Muscle layer of duodenum (tissue), 2 donors: ENCODE data around the gene NIPAL4.

Experiments
- H3K27ac ChIP-seq: one replicate; pipeline ENCODE4 v1.7.0; 2013; ENCODE audit warnings: mild to moderate bottlenecking, low read length
- H3K27me3 ChIP-seq: one replicate; pipeline ENCODE4 v1.7.0; 2013; ENCODE audit warnings: low read depth, mild to moderate bottlenecking, control low read depth, low read length
- H3K36me3 ChIP-seq, 2 donors: one replicate each; pipeline ENCODE4 v1.7.0; 2013; ENCODE audit warnings: low read length in 2 of 2, control low read depth in 1 of 2, mild to moderate bottlenecking in 1 of 2; ENCODE audit not compliant: insufficient read depth in 2 of 2, control insufficient read depth in 1 of 2
- H3K4me1 ChIP-seq, 2 donors: one replicate each; pipeline ENCODE4 v1.7.0; 2013; ENCODE audit warnings: low read length in 2 of 2, mild to moderate bottlenecking in 2 of 2, control low read depth in 1 of 2, moderate library complexity in 1 of 2; ENCODE audit not compliant: insufficient read depth in 2 of 2, control insufficient read depth in 1 of 2
- H3K4me3 ChIP-seq, 2 donors: one replicate each; pipeline ENCODE4 v1.7.0; 2013; ENCODE audit warnings: low read length in 2 of 2, low read depth in 1 of 2, mild to moderate bottlenecking in 1 of 2
- H3K9me3 ChIP-seq, 2 donors: one replicate each; pipeline ENCODE4 v1.7.0; 2013; ENCODE audit warnings: low read length in 2 of 2, control low read depth in 1 of 2, mild to moderate bottlenecking in 1 of 2; ENCODE audit not compliant: control insufficient read depth in 1 of 2
- donor health status: healthy.

Gene NIPAL4

DNA sequence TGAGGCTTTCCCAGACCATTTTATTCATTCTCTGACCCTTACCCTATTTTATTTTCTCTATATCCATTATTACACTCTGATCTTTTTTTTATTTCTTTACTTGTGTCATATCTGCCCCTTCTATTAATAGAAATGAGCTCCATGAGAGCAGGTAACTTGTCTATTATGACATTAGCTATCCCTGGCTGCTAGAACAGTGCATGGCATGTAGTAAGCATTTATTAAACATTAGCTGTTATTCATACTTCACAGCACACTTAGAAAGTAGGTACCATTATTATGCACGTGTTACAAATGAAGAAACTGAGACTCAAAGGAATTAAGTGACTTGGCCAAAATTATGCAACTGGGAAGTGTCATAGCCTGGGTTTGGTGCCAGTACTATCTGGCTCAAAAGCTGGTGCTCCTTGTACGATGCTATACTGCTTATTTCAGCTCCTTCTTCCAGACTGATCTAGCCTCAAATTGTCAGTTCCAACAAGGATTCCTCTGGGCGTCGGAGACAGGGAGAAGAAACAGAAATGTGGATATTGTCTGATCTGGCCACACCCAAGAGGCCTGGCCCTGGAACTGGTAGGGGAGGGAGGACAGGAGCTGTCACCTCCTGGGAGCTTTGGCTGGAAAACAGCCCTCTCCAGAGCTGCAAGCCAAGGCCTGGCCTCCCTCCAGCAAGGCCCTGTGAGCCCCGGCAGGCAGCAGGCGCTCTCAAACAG lies 10.8 kb upstream of the NIPAL4 start:
- no peaks in the 10 kb centered on the region for H3K9me3 ChIP-seq
- no peaks in the 10 kb centered on the region for H3K27me3 ChIP-seq
- peak overlapping the region; percentile 40 for H3K27ac ChIP-seq
- H3K36me3 ChIP-seq, result no peaks in the 10 kb centered on the region
- no peak overlapping the region for H3K4me3 ChIP-seq
- H3K4me1 ChIP-seq, result peaks cover 0 to 7% of the 10 kb centered on the region in 2 donors

DNA sequence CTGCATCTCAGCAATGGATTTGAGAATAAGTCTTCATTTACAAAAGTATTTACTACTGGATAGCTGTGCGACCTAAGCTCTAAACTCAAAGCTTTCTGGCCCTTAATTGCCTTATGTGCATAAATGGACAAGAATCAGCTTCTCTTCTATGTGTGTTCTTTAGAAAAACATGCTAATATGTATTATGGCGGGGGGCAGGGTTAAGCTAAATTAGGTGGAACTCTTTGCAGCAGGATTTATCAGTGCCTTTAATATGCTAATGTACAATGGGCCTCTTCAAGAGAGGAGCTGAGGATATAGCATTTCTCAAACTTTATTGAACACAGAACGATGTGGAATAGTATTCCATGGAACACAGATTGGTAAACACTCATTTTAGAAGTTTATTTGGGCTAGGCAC lies 10.0 kb upstream of the NIPAL4 start:
- Histone ChIP-seq H3K36me3 (no peaks in the 10 kb centered on the region), H3K4me1 (peaks cover 0 to 7% of the 10 kb centered on the region in 2 donors), H3K4me3 (no peak overlapping the region), H3K27ac (no peak overlapping the region), H3K27me3 (no peaks in the 10 kb centered on the region), H3K9me3 (no peaks in the 10 kb centered on the region)

DNA sequence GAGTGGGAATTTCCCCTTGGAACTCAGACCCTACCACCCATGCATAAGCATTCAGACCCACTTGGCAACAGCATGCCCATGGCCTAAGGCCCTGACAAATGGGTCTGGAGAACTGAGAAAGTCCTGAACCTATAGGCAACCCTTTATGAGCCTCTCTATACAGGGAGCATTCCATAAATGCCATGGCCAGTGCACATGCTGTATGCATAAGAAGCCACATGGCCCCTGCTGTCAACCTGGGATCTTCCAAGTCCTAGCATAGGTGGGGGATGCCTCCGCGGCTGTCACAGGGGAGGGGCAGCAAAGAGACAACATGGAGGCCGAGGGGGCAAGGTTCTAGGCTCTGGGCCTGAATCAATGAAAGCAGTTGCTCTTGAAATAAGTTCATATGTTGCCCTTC lies 8.2 kb upstream of the NIPAL4 start:
- Histone ChIP-seq H3K4me1 (peaks cover 0 to 7% of the 10 kb centered on the region in 2 donors), H3K36me3 (no peaks in the 10 kb centered on the region), H3K27ac (no peak overlapping the region), H3K9me3 (no peaks in the 10 kb centered on the region), H3K27me3 (no peaks in the 10 kb centered on the region), H3K4me3 (no peak overlapping the region)

DNA sequence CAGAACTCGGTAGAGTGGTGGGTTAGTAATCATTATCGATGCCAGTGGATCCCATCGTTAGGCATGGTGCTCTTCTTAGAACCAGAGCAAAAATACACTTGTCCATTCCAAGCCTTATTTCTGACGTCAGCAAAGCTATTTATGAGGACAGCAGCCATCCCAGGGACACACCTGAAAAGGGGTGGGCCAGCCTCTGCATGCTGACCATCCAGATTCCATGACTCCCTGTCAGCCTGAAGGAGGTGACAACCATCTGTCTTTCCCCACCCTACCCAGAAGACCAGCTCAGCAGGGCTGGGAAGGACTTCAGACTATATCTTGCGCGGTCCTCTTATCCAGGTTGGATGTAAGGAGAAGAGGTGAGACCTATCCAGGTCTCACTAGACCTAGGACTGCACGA lies 5.7 kb upstream of the NIPAL4 start:
- no peaks in the 10 kb centered on the region for H3K9me3 ChIP-seq
- H3K4me1 ChIP-seq, result peaks cover 0 to 6% of the 10 kb centered on the region in 2 donors
- no peak overlapping the region for H3K4me3 ChIP-seq
- H3K27me3 ChIP-seq, result no peaks in the 10 kb centered on the region
- no peaks in the 10 kb centered on the region for H3K36me3 ChIP-seq
- H3K27ac ChIP-seq, result no peak overlapping the region

DNA sequence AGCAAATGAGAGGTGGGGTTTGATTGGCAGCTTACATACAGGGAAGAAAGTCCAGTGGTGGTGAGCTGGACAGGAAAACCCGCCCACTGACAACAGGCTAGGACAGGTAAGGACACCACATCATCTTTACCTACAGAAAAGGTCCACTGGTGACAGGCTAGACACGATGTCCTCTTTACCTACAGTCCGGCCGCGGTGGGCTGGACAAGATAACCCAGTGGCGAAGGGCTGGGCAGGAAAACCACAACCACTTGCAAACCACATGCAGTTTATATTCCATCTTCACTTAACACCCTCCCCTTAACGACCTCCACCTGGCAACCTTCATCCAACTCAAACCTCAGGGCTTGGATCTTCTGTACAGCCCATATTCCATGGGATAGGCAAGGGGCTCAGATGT lies 5.0 kb upstream of the NIPAL4 start:
- Histone ChIP-seq H3K36me3 (no peaks in the 10 kb centered on the region), H3K9me3 (no peaks in the 10 kb centered on the region), H3K4me1 (peaks cover 0 to 8% of the 10 kb centered on the region in 2 donors), H3K4me3 (no peak overlapping the region), H3K27ac (no peak overlapping the region), H3K27me3 (no peaks in the 10 kb centered on the region)

DNA sequence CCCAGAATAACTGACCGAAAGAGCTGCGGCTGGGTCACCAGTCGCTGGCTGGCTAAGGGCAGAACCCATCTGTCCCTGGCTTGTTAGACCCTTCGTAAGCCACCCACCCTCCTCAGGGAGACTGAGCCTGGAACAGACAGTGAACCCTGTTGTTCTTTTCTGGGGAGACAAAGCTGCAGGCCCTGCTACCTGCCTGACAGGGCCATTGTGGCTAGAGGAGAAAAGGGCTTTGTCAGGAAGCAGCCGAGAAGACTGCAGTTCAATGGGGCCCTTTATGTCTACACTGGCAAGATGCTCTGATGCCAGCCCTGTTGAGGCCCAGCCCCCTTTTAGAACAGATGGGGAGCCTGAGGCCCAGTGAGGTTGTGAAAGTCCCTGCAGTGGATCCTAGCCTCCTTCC lies 3.7 kb upstream of the NIPAL4 start:
- Histone ChIP-seq H3K27me3 (peaks cover under 1% of the 10 kb centered on the region), H3K27ac (no peak overlapping the region)

GRCh38 chr5:157457391-157457790 lies 2.6 kb upstream of the NIPAL4 start:
- Histone ChIP-seq H3K36me3 (no peaks in the 10 kb centered on the region), H3K27ac (no peak overlapping the region), H3K4me1 (peaks cover 0 to 14% of the 10 kb centered on the region in 2 donors), H3K9me3 (no peaks in the 10 kb centered on the region), H3K4me3 (no peak overlapping the region), H3K27me3 (peaks cover 6% of the 10 kb centered on the region)

More for the DNA sequence above, 3.7 kb upstream of the NIPAL4 start:
- H3K4me3 ChIP-seq, result no peak overlapping the region
- H3K36me3 ChIP-seq, result no peaks in the 10 kb centered on the region
- no peaks in the 10 kb centered on the region for H3K9me3 ChIP-seq
- peaks cover 0 to 14% of the 10 kb centered on the region in 2 donors for H3K4me1 ChIP-seq

- peaks cover 0 to 15% of the 10 kb centered on the region in 2 donors for H3K4me1 ChIP-seq
- no peaks in the 10 kb centered on the region for H3K36me3 ChIP-seq
Measured at GRCh38 chr5:157458835-157459234, 1.2 kb upstream of the NIPAL4 start.

DNA sequence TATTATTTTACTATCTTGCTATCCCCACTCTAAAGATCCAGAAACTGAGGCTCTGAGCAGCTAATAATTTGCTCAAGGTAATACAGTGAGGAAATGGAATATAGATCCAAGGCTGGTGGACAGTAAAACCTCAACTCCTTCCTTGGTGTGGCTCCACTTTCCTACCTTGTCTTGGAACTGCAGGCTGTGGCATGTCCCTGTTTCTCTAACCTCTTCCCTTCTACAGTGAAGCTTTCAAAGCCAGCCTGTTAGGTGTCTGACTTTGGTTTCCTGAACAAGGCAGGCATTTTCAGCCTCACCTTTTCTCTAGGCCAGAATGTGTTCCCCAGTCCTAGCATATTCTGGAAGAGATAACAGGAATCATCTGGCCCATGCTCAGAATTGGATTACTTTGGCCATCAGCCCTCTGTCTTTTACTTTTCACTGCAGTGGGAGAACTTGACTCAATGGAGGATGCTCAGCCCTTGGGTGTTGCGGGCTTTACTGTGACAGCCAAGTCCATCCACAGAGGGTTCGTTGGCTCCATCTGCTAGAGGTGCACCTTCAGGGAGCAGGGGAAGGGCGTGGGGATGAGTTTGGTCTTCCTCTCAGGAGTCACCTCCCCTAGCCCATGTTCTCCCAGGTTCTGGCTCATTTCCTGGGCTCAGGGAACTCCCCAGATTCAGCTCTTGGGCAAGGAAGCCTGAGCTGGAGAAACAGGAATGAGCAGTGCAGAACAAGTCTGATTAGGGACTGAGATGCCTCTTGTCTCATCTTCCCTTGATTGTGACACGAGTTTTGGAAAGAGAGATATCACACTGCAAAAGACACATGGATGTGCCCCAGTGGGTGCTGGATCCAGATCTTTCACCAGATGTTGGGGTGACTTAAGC lies 1.1 kb downstream of the NIPAL4 start:
- H3K27ac ChIP-seq, result peak overlapping the region; percentile 46
- H3K36me3 ChIP-seq, result no peaks in the 10 kb centered on the region
- no peaks in the 10 kb centered on the region for H3K9me3 ChIP-seq
- H3K27me3 ChIP-seq, result peaks cover 6% of the 10 kb centered on the region
- H3K4me1 ChIP-seq, result peaks cover 6 to 18% of the 10 kb centered on the region in 2 donors
- peak overlapping the region; percentile 41 to 67 for H3K4me3 ChIP-seq

More at GRCh38 chr5:157458835-157459234, 1.2 kb upstream of the NIPAL4 start:
- no peak overlapping the region for H3K27ac ChIP-seq
- peaks cover 6% of the 10 kb centered on the region for H3K27me3 ChIP-seq
- no peak overlapping the region for H3K4me3 ChIP-seq
- H3K9me3 ChIP-seq, result no peaks in the 10 kb centered on the region

DNA sequence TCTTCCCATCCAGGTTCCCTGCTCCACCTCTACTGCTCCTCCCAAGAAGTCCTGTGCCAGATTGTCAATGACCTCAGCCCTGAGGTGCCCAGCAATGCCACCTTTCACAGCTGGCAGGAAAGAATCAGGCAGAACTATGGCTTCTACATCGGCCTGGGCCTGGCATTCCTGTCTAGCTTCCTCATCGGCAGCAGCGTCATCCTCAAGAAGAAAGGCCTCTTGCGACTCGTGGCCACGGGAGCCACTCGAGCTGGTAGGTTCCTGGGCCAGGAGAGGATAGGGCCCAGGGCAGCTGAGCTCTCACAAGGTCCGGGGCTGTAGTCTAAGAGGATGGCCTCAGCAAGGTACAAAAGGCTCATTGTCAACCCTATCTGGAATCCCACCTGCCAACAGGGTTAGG lies 3.1 kb downstream of the NIPAL4 start:
- peak overlapping the region; percentile 69 for H3K27ac ChIP-seq
- H3K4me1 ChIP-seq, result peaks cover 6 to 18% of the 10 kb centered on the region in 2 donors
- H3K4me3 ChIP-seq, result no peak overlapping the region
- no peaks in the 10 kb centered on the region for H3K36me3 ChIP-seq
- H3K27me3 ChIP-seq, result peaks cover 6% of the 10 kb centered on the region
- H3K9me3 ChIP-seq, result no peaks in the 10 kb centered on the region

DNA sequence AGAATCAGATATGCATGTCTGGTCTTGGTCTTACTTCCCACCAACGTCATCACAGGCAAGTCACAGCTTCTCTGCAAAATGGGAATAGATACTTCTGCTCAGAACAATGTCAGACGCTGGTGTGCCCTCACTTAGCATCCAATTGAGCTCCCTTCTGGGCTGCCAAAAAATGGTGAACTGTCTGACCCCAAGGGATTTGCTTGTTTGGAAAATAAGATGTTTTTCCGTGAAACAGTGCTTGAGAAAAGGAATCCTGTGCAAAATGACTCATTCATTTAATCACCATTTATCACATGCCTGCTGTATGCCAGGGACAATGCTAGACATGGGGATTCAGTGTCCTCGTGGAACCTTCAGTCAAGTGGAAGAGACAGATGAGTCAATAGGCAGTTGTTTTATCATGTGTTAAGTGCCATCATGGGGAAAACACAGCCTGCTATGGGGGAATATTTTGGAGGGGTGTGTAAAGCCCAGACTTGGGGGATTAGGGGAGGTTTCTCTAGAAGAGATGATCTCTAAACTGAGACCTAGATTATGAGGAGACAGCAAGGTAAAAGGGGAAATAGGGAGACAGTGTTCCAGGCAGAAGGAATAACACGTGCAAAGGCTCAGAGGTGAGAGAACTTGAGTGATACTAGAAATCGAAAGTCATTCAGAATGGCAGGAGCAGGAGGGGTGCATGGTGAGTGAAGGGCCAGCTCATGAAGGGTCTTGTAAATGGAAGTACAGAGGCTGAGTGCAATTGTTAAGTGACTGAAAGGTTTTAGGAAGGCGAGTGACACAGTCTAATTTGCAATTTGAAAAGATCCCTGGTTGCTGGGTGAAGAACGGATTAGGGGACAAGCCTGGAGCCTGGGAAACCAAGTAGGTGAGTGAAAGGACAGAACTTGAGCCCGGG lies 3.9 kb downstream of the NIPAL4 start:
- no peaks in the 10 kb centered on the region for H3K36me3 ChIP-seq
- H3K4me3 ChIP-seq, result no peak overlapping the region
- peak overlapping the region; percentile 69 for H3K27ac ChIP-seq
- H3K4me1 ChIP-seq, result peaks cover 6 to 16% of the 10 kb centered on the region in 2 donors
- H3K27me3 ChIP-seq, result peaks cover 6% of the 10 kb centered on the region
- no peaks in the 10 kb centered on the region for H3K9me3 ChIP-seq
